T47D (cell line): Measurements from ENCODE around the gene HBG2.

Source experiments
- DNase-seq, 2 experiments: peaks; one replicate each; pipeline versions ENCODE4 v3.0.0 to v3.0.0-alpha.2; 2011 to 2012; ENCODE audit warnings: low read depth in 1 of 2, low spot score in 1 of 2
- JUND ChIP-seq: IDR thresholded peaks from 2 replicates; pipeline ENCODE4 v1.6.1; 2012; ENCODE audit warnings: low read depth
- in situ Hi-C: cut with HindIII; loops from 2 replicates; pipeline ENCODE4 v1.10.0; 2016; ENCODE audit warnings: low sequenced_read_pairs, low pct_unique_long_range_greater_than_20kb

HBG2 gene

DNA sequence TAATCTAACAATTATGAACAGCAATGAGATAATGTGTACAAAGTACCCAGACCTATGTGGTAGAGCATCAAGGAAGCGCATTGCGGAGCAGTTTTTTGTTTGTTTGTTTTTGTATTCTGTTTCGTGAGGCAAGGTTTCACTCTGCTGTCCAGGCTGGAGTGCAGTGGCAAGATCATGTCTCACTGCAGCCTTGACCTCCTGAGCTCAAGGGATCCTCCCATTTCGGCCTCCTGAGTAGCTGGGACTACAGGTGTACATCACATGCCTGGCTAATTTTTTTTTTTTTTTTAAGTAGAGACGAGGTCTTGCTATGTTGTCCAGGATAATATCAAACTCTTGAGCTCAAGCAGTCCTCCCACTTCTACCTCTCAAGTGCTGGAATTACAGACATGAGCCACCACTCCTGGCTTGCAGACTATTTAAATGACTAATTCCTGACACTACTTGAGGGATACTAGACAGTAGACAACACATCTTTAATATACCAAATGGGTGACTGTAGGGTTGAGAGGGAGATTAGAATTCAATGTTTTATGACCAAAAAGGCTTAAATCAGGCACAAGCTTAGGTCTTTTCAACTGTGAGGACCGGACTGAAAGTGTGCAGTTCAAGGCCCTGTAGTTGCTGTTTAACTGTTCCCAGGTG, 34.4 kb upstream of the HBG2 start:
- no peak for TF ChIP-seq JUND
- no peak for DNase-seq
- in situ Hi-C loops = no loop called here

DNA sequence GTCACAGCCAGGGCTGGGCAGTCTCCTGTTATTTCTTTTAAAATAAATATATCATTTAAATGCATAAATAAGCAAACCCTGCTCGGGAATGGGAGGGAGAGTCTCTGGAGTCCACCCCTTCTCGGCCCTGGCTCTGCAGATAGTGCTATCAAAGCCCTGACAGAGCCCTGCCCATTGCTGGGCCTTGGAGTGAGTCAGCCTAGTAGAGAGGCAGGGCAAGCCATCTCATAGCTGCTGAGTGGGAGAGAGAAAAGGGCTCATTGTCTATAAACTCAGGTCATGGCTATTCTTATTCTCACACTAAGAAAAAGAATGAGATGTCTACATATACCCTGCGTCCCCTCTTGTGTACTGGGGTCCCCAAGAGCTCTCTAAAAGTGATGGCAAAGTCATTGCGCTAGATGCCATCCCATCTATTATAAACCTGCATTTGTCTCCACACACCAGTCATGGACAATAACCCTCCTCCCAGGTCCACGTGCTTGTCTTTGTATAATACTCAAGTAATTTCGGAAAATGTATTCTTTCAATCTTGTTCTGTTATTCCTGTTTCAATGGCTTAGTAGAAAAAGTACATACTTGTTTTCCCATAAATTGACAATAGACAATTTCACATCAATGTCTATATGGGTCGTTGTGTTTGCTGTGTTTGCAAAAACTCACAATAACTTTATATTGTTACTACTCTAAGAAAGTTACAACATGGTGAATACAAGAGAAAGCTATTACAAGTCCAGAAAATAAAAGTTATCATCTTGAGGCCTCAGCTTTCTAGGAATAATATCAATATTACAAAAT, 33.7 kb upstream of the HBG2 start:
- DNase-seq = no peak
- TF ChIP-seq JUND = no peak
- in situ Hi-C loops = no loop called here

DNA sequence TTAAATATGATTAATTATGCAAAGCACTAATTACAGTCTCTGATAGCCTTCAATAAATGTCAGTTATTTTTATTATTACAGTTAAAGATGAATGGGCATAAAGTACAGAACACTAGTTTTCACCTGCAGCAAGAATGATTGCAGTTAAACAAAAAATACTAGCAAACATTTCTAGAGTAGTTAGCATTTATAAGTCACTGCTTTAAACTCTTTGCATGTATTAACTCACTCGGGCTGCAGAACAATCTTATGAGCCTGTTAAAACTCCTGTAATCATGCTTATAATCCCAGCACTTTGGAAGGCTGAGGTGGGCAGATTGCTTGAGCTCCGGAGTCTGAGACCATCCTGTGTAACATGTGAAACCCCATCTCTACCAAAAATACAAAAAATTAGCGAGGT, 32.3 kb upstream of the HBG2 start:
- no peak for TF ChIP-seq JUND
- in situ Hi-C loops = no loop called here
- no peak for DNase-seq

DNA sequence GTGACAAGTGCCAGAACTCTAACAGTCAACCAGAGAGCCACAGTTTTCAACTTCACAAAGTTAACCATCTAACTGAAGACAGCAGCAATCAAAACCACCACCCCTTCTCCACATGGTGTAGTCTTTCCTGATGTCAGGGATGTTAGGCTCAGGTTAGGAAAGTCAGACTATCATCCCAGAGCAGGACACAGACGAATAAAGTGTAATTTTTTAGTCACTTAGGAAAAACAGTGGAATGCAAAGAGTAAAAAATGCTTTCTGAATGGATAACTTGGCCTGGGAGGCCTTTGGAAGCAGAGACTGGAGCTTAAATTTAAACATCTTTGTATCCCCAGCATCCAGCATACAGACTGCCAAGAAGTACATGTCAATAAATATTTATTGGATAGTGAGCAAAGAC, 31.8 kb upstream of the HBG2 start:
- DNase-seq = no peak
- TF ChIP-seq JUND = no peak

DNA sequence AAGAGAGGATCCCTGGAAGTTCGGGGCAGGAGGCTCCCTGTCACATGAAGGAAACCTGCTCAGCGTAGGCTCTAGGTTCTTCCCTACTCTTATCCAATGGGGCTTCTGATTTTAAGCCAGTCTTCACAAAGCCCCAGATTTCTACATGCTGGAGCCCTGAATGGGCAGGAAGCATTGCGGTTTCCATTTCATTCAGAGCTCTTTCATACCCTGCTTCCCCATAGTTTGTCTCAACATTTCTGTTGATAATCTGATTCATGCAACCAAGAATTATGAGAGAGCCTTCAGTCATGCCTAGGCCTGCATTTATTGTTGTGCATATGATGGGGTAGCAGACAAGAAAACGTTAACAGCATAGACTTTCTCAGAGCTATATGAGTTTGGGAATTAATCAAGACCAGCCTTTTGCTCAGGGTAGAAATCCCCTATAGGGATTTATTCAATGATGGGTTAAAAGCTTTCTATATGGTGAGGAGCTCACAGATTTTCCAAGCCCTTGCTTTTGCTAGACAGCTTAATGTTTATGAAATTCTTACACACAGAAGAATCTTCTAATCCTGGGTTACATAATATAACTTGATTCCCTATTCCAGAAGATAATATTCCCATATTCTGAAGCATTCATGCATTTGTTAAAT, 31.2 kb upstream of the HBG2 start:
- in situ Hi-C loops = no loop called here
- no peak for DNase-seq
- no peak for TF ChIP-seq JUND

More for the DNA sequence above, 31.8 kb upstream of the HBG2 start:
- in situ Hi-C loops = no loop called here

DNA sequence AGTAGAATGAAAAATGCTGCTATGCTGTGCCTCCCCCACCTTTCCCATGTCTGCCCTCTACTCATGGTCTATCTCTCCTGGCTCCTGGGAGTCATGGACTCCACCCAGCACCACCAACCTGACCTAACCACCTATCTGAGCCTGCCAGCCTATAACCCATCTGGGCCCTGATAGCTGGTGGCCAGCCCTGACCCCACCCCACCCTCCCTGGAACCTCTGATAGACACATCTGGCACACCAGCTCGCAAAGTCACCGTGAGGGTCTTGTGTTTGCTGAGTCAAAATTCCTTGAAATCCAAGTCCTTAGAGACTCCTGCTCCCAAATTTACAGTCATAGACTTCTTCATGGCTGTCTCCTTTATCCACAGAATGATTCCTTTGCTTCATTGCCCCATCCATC, 30.1 kb upstream of the HBG2 start:
- in situ Hi-C loops = no loop called here
- DNase-seq = no peak
- no peak for TF ChIP-seq JUND

DNA sequence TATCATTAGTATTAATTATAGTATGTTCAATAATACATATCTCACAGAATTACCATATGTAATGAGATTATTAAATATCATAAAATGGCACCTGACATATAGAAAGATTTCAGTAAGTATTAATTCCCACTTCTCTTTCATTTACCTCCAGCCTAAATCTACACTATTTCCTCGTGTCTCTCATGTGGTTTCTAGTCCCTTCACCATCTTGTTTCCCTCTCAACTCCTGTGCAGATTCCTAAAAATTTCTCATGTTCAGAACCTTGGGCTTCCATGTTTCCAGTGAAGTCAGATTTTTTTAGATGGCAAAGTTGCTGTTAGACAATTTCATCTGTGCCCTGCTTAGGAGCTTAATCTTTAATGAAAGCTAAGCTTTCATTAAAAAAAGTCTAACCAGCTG, 29.3 kb upstream of the HBG2 start:
- in situ Hi-C loops = no loop called here
- TF ChIP-seq JUND = no peak
- no peak for DNase-seq

DNA sequence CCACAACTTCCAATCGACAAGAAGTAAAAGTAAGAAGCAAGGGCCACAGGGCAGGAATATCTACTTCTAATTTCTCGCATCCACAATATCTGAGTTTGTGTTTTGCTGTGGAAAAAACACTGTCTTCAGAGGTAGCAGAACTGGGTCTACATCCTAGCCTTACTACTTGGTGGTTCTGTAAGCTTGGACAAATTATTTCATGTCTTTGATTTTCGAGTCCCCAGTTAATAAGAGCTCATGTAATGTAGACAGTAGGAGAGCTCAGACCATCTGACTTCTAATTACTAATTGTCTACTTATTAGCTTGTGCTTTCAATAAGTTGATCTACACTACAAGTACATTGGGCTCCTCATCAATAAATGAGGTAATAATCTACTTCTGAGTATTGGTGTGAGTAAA, 28.5 kb upstream of the HBG2 start:
- in situ Hi-C loops = no loop called here
- TF ChIP-seq JUND = no peak
- no peak for DNase-seq

DNA sequence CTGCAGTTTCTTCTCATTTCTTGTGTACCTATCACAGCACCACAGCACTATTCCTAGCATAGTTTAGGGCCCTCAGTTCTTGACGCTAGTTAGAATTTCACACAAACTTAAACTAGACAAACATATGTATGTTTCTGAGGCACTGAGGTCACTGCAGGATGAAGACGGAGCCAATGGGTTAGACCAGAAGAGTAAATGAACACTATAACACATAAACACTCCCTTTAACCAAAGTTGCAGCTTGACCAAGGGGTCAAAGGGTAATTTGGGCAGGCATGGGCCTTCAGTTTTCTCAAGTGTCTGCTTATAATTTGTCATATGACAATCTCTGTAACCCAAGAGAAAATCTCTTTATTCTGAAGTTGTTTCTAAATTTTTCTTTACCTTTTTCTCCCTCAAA, 28.0 kb upstream of the HBG2 start:
- in situ Hi-C loops = no loop called here
- DNase-seq = no peak
- no peak for TF ChIP-seq JUND

DNA sequence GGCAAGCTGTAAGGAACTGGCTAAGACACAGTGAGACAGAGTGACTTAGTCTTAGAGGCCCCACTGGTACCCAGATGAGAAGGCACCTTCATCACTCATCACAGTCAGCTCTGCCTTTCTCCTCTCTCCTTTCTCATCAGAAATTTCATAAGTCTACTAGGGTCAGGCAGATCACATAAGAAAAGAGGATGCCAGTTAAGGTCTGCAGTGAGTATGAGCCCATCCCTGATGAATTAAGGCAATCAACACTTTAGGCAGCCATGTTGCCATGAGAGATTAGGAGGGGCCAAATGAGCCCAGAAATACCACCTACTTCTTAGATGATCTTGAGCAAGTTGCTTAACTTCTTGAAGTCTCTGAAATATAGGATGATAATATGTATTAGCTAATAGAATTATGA, 27.0 kb upstream of the HBG2 start:
- TF ChIP-seq JUND = no peak

DNA sequence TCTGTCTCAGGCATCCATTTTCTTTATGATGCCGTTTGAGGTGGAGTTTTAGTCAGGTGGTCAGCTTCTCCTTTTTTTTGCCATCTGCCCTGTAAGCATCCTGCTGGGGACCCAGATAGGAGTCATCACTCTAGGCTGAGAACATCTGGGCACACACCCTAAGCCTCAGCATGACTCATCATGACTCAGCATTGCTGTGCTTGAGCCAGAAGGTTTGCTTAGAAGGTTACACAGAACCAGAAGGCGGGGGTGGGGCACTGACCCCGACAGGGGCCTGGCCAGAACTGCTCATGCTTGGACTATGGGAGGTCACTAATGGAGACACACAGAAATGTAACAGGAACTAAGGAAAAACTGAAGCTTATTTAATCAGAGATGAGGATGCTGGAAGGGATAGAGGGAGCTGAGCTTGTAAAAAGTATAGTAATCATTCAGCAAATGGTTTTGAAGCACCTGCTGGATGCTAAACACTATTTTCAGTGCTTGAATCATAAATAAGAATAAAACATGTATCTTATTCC, 26.1 kb upstream of the HBG2 start:
- peak in 1 of 2 experiments; percentile 3 for DNase-seq
- in situ Hi-C loops = no loop called here
- TF ChIP-seq JUND = no peak

More for the DNA sequence above, 27.0 kb upstream of the HBG2 start:
- no peak for DNase-seq
- in situ Hi-C loops = no loop called here

DNA sequence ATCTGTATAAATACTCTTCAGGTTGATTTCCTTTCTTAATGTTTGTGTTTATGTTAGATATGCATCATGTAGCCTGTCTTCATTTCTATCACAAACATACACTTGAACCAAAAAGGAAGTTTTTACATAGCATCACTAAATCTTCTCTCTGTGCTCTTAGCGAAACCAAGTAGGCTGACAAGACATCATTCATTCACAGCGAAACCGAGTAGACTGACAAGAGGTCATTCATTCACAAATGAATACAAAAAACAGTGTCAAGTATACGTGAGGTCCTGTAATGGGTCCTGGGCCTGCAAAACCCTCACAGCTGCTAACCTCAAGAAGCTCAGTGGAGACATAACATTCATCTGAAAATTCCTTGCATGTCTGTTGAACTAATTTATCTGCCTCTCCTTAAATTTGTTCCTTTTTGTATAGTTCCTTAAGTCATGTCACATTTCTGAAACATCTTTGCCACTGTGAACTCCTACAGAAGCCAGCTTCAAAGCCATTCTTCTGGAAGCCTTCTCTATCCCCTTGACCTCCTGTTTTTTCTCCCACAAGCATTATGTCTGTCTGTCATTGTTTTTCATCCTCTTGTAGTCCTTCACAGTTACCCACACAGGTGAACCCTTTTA, 25.0 kb upstream of the HBG2 start:
- no peak for TF ChIP-seq JUND
- no peak for DNase-seq
- in situ Hi-C loops = no loop called here
